WERI-Rb-1 (cell line): Measurements from ENCODE around the gene FRMPD1.
"Not testable (repeated sequence)": the region's sequence is repeated elsewhere in the genome, so short reads cannot be mapped to it uniquely, and the experiment has no call there.

Experiments
- DNase-seq: peaks from one replicate; pipeline ENCODE4 v3.0.0-alpha.2; 2020
- H3K27ac ChIP-seq: fragments of 250-450 bp; sonication (Bioruptor Pico); 2 replicates; pipeline ENCODE4 v1.5.1; 2020; ENCODE audit warnings: mild to moderate bottlenecking, moderate library complexity
- H3K27me3 ChIP-seq: fragments of 250-450 bp; sonication (Bioruptor Pico); 2 replicates; pipeline ENCODE4 v1.5.1; 2021; ENCODE audit warnings: mild to moderate bottlenecking, low read depth, moderate library complexity; ENCODE audit not compliant: insufficient read depth, severe bottlenecking
- H3K36me3 ChIP-seq: fragments of 250-450 bp; sonication (Bioruptor Pico); 2 replicates; pipeline ENCODE4 v1.5.1; 2020; ENCODE audit warnings: mild to moderate bottlenecking, moderate library complexity
- H3K4me3 ChIP-seq: 2 replicates; pipeline ENCODE4 v1.5.1; 2011; ENCODE audit warnings: low read depth, mild to moderate bottlenecking, control low read depth, low read length
- H3K9me3 ChIP-seq: fragments of 250-450 bp; sonication (Bioruptor Pico); 2 replicates; pipeline ENCODE4 v1.5.1; 2021; ENCODE audit warnings: mild to moderate bottlenecking, moderate library complexity; ENCODE audit not compliant: severe bottlenecking
- TF ChIP-seq, protein P1 (sequence below): IDR thresholded peaks from 2 replicates; pipeline ENCODE4 v1.5.1; 2011; ENCODE audit warnings: low read depth, mild to moderate bottlenecking, control low read depth, inconsistent platforms, low read length

FRMPD1 gene

GRCh38 chr9:37752642-37753488 is 102.1 kb downstream of the FRMPD1 start:
- Histone ChIP-seq H3K4me3 (peak overlapping the region; percentile 75), H3K36me3 (no peaks in the 10 kb centered on the region), H3K27me3 (no peaks in the 10 kb centered on the region), H3K27ac (peak overlapping the region; percentile 67), H3K9me3 (peaks cover 6% of the 10 kb centered on the region)
- TF ChIP-seq, protein P1, sequence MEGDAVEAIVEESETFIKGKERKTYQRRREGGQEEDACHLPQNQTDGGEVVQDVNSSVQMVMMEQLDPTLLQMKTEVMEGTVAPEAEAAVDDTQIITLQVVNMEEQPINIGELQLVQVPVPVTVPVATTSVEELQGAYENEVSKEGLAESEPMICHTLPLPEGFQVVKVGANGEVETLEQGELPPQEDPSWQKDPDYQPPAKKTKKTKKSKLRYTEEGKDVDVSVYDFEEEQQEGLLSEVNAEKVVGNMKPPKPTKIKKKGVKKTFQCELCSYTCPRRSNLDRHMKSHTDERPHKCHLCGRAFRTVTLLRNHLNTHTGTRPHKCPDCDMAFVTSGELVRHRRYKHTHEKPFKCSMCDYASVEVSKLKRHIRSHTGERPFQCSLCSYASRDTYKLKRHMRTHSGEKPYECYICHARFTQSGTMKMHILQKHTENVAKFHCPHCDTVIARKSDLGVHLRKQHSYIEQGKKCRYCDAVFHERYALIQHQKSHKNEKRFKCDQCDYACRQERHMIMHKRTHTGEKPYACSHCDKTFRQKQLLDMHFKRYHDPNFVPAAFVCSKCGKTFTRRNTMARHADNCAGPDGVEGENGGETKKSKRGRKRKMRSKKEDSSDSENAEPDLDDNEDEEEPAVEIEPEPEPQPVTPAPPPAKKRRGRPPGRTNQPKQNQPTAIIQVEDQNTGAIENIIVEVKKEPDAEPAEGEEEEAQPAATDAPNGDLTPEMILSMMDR = no peak
- DNase-seq = no peak

GRCh38 chr9:37753489-37754190 is 102.9 kb downstream of the FRMPD1 start, which contains the start of gene TRMT10B:
TSS of gene TRMT10B (plus strand) at chr9:37753805. CDS start at chr9:37761932, 8,127 bp downstream.
- TF ChIP-seq, protein P1 = no peak
- H3K27ac ChIP-seq = peak within 1 kb of the TSS; percentile 67
- no peaks in the 10 kb centered on the region for H3K36me3 ChIP-seq
- peak; percentile 68 for DNase-seq
- H3K27me3 ChIP-seq = no peaks in the 10 kb centered on the region
- peaks cover 6% of the 10 kb centered on the region for H3K9me3 ChIP-seq
- peak within 1 kb of the TSS; percentile 75 for H3K4me3 ChIP-seq

DNA sequence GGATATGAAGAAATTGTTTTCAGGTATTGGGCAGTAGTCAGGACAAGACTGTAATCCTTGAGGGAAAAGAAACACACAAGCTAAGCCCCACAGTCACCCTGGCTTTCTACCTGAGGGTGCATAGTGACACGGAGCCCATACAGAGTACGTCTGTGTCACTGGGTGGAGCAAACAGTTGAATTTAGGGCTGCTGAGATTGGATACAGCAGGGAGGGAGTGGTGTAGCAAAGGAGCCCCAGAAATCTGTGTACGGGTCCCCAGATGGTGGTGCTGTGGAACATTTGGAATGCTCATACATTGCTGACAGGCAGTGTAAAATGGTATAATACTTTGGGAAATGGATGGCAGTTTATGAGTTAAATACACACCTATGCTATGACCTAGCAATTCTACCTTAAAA is 108.0 kb downstream of the FRMPD1 start:
- Histone ChIP-seq H3K27me3 (no peaks in the 10 kb centered on the region), H3K36me3 (no peaks in the 10 kb centered on the region), H3K4me3 (no peak overlapping the region), H3K27ac (no peak overlapping the region), H3K9me3 (no peaks in the 10 kb centered on the region)
- DNase-seq = no peak
- TF ChIP-seq, protein P1 = no peak

GRCh38 chr9:37760416-37761161 is 109.8 kb downstream of the FRMPD1 start:
- Histone ChIP-seq H3K36me3 (no peaks in the 10 kb centered on the region), H3K4me3 (no peak overlapping the region), H3K27me3 (no peaks in the 10 kb centered on the region), H3K27ac (no peak overlapping the region), H3K9me3 (no peaks in the 10 kb centered on the region)
- TF ChIP-seq, protein P1 = no peak
- no peak for DNase-seq

DNA sequence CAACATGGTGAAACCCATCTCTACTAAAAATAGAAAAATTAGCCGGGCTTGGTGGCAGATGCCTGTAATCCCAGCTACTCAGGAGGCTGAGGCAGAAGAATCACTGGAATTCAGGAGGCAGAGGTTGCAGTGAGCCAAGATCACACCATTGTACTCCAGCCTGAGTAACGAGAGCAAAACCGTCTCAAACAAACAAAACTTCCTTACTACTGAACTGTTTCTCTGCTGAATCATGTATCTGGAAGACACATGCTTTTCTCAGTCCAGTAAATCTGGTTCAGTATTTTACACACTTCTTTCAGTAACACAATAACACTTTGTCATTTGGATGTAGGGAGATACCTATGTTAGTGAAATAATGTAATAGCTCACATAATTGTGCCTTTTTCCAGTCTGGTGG is 110.8 kb downstream of the FRMPD1 start:
- Histone ChIP-seq H3K4me3 (no peak overlapping the region), H3K27ac (no peak overlapping the region), H3K9me3 (no peaks in the 10 kb centered on the region), H3K27me3 (no peaks in the 10 kb centered on the region), H3K36me3 (no peaks in the 10 kb centered on the region)
- TF ChIP-seq, protein P1 = no peak
- no peak for DNase-seq

GRCh38 chr9:37765263-37765662 is 114.5 kb downstream of the FRMPD1 start:
- DNase-seq, H3K27me3 ChIP-seq, H3K4me3 ChIP-seq, H3K9me3 ChIP-seq, H3K36me3 ChIP-seq, H3K27ac ChIP-seq: not testable (repeated sequence)
